ENCODE results near the gene SCTR.

- TF ChIP-seq CTCF (IDR thresholded peaks at IDR 0.05 in 8 of 11, conservative IDR thresholded peaks at IDR 0.05 in 3 of 11) (no peak), POLR2AphosphoS5 (IDR thresholded peaks at IDR 0.05) (no peak), POLR2A (IDR thresholded peaks at IDR 0.05) (no peak)
Observed at GRCh38 chr2:119417908-119418307, 106.4 kb downstream of the SCTR start.
